Duodenal mucosa (tissue), 2 donors: ENCODE results near the gene SLC8A3.

ENCODE experiments used
- H3K27ac ChIP-seq: one replicate; pipeline ENCODE4 v1.7.0; 2013; ENCODE audit warnings: low read depth, low read length
- H3K27me3 ChIP-seq, 2 donors: one replicate each; pipeline ENCODE4 v1.7.0; 2013; ENCODE audit warnings: low read length in 2 of 2, control low read depth in 1 of 2; ENCODE audit not compliant: insufficient read depth in 2 of 2, control insufficient read depth in 1 of 2
- H3K36me3 ChIP-seq, 2 donors: one replicate each; pipeline ENCODE4 v1.7.0; 2013; ENCODE audit warnings: low read length in 2 of 2, control low read depth in 1 of 2; ENCODE audit not compliant: insufficient read depth in 2 of 2, control insufficient read depth in 1 of 2
- H3K4me1 ChIP-seq, 2 donors: one replicate each; pipeline ENCODE4 v1.7.0; 2013; ENCODE audit warnings: low read length in 2 of 2, control low read depth in 1 of 2; ENCODE audit not compliant: insufficient read depth in 2 of 2, control insufficient read depth in 1 of 2
- H3K4me3 ChIP-seq, 2 donors: one replicate each; pipeline ENCODE4 v1.7.0; 2013; ENCODE audit warnings: low read length in 2 of 2, low read depth in 1 of 2
- H3K9ac ChIP-seq, 2 donors: one replicate each; pipeline ENCODE4 v1.7.0; 2013; ENCODE audit warnings: low read length in 2 of 2, low read depth in 1 of 2
- H3K9me3 ChIP-seq, 2 donors: one replicate each; pipeline ENCODE4 v1.7.0; 2013; ENCODE audit warnings: low read length in 2 of 2, control low read depth in 1 of 2; ENCODE audit not compliant: control insufficient read depth in 1 of 2

SLC8A3 gene

GRCh38 chr14:70020352-70021170 is 168.2 kb downstream of the SLC8A3 start:
- Histone ChIP-seq H3K27ac (no peak overlapping the region), H3K4me1 (peaks cover 14 to 18% of the 10 kb centered on the region in 2 donors), H3K36me3 (no peaks in the 10 kb centered on the region), H3K27me3 (no peaks in the 10 kb centered on the region), H3K9ac (no peak overlapping the region), H3K9me3 (no peaks in the 10 kb centered on the region), H3K4me3 (no peak overlapping the region)

GRCh38 chr14:70019695-70020094 is 169.1 kb downstream of the SLC8A3 start:
- H3K36me3 ChIP-seq: no peaks in the 10 kb centered on the region
- no peaks in the 10 kb centered on the region for H3K9me3 ChIP-seq
- peaks cover 14 to 18% of the 10 kb centered on the region in 2 donors for H3K4me1 ChIP-seq
- no peak overlapping the region for H3K4me3 ChIP-seq
- H3K9ac ChIP-seq: no peak overlapping the region
- no peaks in the 10 kb centered on the region for H3K27me3 ChIP-seq
- no peak overlapping the region for H3K27ac ChIP-seq

- H3K9ac ChIP-seq: no peak overlapping the region
- H3K27me3 ChIP-seq: no peaks in the 10 kb centered on the region
- H3K9me3 ChIP-seq: no peaks in the 10 kb centered on the region
- peaks cover 14 to 18% of the 10 kb centered on the region in 2 donors for H3K4me1 ChIP-seq
- H3K36me3 ChIP-seq: no peaks in the 10 kb centered on the region
- H3K4me3 ChIP-seq: peak overlapping the region; percentile 50 to 56
- H3K27ac ChIP-seq: no peak overlapping the region
These were observed 170.0 kb downstream of the SLC8A3 start for GRCh38 chr14:70018713-70019211.

GRCh38 chr14:70018230-70018629 is 170.5 kb downstream of the SLC8A3 start:
- no peaks in the 10 kb centered on the region for H3K36me3 ChIP-seq
- no peak overlapping the region for H3K27ac ChIP-seq
- no peak overlapping the region for H3K4me3 ChIP-seq
- H3K9ac ChIP-seq: no peak overlapping the region
- no peaks in the 10 kb centered on the region for H3K9me3 ChIP-seq
- H3K4me1 ChIP-seq: peaks cover 14 to 18% of the 10 kb centered on the region in 2 donors
- no peaks in the 10 kb centered on the region for H3K27me3 ChIP-seq

DNA sequence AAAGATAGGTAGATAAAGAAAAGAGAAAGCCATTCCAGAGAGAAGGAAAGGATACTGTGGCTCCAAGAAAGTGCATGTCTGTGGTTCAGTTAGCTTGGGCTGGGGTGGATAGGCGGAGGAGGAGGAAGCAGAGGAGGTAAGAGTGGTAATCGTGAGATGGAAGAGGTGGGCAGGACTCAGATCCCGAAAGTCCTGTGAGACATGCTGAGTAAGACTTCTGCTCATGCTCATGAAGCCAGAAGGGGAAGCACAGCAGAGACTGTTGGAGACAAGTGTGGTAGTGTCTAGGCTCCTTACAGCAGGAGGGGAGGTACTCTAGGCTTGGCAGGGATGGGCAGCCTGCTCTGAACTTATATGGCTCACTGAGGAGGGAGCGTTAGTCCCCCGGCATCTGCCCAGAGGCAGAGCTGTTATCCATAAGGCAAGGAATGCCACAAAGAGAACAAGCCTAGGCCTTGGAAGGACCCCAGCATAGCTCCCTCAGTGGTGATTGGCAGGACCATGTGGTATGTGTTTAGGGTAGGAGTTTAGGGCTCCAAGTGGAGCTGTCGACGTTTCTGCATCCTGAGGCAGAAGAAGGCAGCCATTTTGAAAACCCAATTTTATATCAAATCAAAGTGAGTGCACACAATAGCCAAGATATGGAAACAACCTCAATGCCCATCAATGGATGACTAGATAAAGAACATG is 174.2 kb downstream of the SLC8A3 start:
- no peak overlapping the region for H3K9ac ChIP-seq

GRCh38 chr14:70013271-70013873 is 175.4 kb downstream of the SLC8A3 start:
- H3K27ac ChIP-seq: no peak overlapping the region
- no peaks in the 10 kb centered on the region for H3K9me3 ChIP-seq

More for the DNA sequence above, 174.2 kb downstream of the SLC8A3 start:
- H3K36me3 ChIP-seq: no peaks in the 10 kb centered on the region
- peaks cover 13 to 18% of the 10 kb centered on the region in 2 donors for H3K4me1 ChIP-seq
- H3K27me3 ChIP-seq: no peaks in the 10 kb centered on the region
- H3K27ac ChIP-seq: no peak overlapping the region
- no peaks in the 10 kb centered on the region for H3K9me3 ChIP-seq
- H3K4me3 ChIP-seq: no peak overlapping the region

GRCh38 chr14:70011708-70012107 is 177.0 kb downstream of the SLC8A3 start:
- Histone ChIP-seq H3K9ac (no peak overlapping the region), H3K4me1 (peaks cover 0 to 4% of the 10 kb centered on the region in 2 donors), H3K27me3 (no peaks in the 10 kb centered on the region), H3K9me3 (no peaks in the 10 kb centered on the region), H3K27ac (no peak overlapping the region), H3K36me3 (no peaks in the 10 kb centered on the region), H3K4me3 (no peak overlapping the region)

More at GRCh38 chr14:70013271-70013873, 175.4 kb downstream of the SLC8A3 start:
- Histone ChIP-seq H3K9ac (no peak overlapping the region), H3K36me3 (no peaks in the 10 kb centered on the region), H3K4me3 (no peak overlapping the region), H3K27me3 (no peaks in the 10 kb centered on the region), H3K4me1 (peaks cover 6 to 7% of the 10 kb centered on the region in 2 donors)

DNA sequence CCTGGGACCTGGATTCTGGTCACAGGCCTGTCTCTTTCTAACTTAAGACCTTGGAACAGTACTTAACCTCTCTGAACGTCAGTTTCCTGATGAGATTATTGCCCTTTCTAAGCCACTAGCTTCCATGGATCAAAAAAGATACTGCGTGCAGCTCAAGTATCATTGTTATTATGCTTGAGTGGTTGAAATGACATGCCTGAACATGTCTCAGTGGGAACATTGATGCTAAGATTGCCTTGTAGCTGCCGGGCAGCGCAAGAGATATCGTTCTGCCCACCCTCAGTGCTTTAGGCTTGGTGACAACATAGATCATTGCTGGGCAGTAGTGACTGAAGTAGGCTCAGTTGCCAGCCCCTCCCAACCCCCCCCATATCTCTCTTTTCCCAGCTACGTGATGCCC is 177.7 kb downstream of the SLC8A3 start:
- Histone ChIP-seq H3K9me3 (no peaks in the 10 kb centered on the region), H3K4me3 (no peak overlapping the region), H3K4me1 (peaks cover 0 to 4% of the 10 kb centered on the region in 2 donors), H3K9ac (no peak overlapping the region), H3K36me3 (no peaks in the 10 kb centered on the region), H3K27ac (no peak overlapping the region), H3K27me3 (no peaks in the 10 kb centered on the region)

DNA sequence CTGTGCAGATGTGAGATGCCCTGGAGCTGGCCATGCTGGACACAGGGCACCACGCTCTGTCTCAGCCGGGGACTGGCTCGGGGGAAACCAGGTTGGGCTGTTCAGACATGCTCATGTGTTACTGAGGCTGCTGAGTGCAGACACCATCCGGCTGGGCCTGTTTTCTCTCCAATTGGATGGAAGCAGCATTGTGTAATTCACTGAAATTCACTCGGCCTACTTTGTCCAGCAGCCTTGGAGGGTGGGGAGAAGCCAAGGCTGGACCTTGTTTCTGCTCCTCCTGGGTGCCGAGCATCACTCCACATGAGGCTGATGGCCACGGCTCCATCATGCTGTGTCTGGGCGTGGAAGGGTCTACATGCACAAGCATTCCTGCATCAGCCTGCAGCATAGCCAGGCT is 178.8 kb downstream of the SLC8A3 start:
- H3K27ac ChIP-seq: no peak overlapping the region
- peaks cover 0 to 13% of the 10 kb centered on the region in 2 donors for H3K4me1 ChIP-seq
- H3K9ac ChIP-seq: no peak overlapping the region
- H3K4me3 ChIP-seq: no peak overlapping the region
- no peaks in the 10 kb centered on the region for H3K27me3 ChIP-seq
- no peaks in the 10 kb centered on the region for H3K9me3 ChIP-seq
- no peaks in the 10 kb centered on the region for H3K36me3 ChIP-seq
